T-helper 17 cell (primary cell): Measurements from ENCODE around the gene ZBTB32. TPM values are rescaled to one million over a fixed set of nuclear protein-coding genes. Genes with fewer than 3 reads are reported as not detected.
A peak's percentile ranks its signal among the peaks of the same experiment; 100 is the strongest.
"Not testable (repeated sequence)": the region's sequence is repeated elsewhere in the genome, so short reads cannot be mapped to it uniquely, and the experiment has no call there.

Experiments
- ATAC-seq: fragments of 150-1000 bp; cut with Tn5 transposase; 2 replicates; pipeline ENCODE4 v1.10.0; 2021; ENCODE audit warnings: mild to moderate bottlenecking, moderate library complexity
- DNase-seq, 3 donors: peaks; one replicate each; pipeline versions ENCODE4 v3.0.0 to v3.0.0-alpha.2; 2020 to 2021
- H3K9me3 ChIP-seq: one replicate; pipeline ENCODE4 v1.7.0; 2013; ENCODE audit warnings: low read length, mild to moderate bottlenecking; ENCODE audit not compliant: control insufficient read depth, poor library complexity, severe bottlenecking
- H3K27ac Mint-ChIP-seq: one replicate; pipeline ENCODE4 v1.8.0; 2022; ENCODE audit warnings: mild to moderate bottlenecking, moderate library complexity, mixed read lengths
- H3K27me3 Mint-ChIP-seq: one replicate; pipeline ENCODE4 v1.8.0; 2022; ENCODE audit warnings: mixed read lengths
- H3K36me3 Mint-ChIP-seq: one replicate; pipeline ENCODE4 v1.8.0; 2022; ENCODE audit warnings: low read depth, mixed read lengths
- H3K4me1 Mint-ChIP-seq: one replicate; pipeline ENCODE4 v1.8.0; 2022; ENCODE audit warnings: mild to moderate bottlenecking, mixed read lengths
- H3K4me3 Mint-ChIP-seq: one replicate; pipeline ENCODE4 v1.8.0; 2022; ENCODE audit warnings: mild to moderate bottlenecking, moderate library complexity, mixed read lengths
- total RNA-seq, 4 donors: library from RNA in 2 of 4; stranded (reverse) in 2 of 4; gene quantifications; one replicate each; pipeline ENCODE4 v1.2.3 and lab custom pipeline; 2022 to 2026

The ZBTB32 gene
- total RNA-seq, 2 donors from 2014 or later: 3.4 to 5.0 TPM

- no peak for ATAC-seq
- Mint-ChIP-seq H3K4me1 (peaks cover 31% of the 10 kb centered on the region), H3K27ac (peak overlapping the region; percentile 72), H3K4me3 (peak overlapping the region; percentile 87), H3K27me3 (no peaks in the 10 kb centered on the region), H3K36me3 (peaks cover 4% of the 10 kb centered on the region)
- no peaks in the 10 kb centered on the region for H3K9me3 ChIP-seq
- no peak for DNase-seq
Measured at GRCh38 chr19:35719402-35720162, 15.2 kb downstream of the ZBTB32 start.

- H3K27me3 Mint-ChIP-seq: no peaks in the 10 kb centered on the region
- peaks cover 4% of the 10 kb centered on the region for H3K36me3 Mint-ChIP-seq
- H3K4me3 Mint-ChIP-seq: peak overlapping the region; percentile 43
- H3K27ac Mint-ChIP-seq: no peak overlapping the region
- DNase-seq: no peak
- ATAC-seq: no peak
- peaks cover 27% of the 10 kb centered on the region for H3K4me1 Mint-ChIP-seq
- H3K9me3 ChIP-seq: no peaks in the 10 kb centered on the region
Measured at GRCh38 chr19:35720163-35720524, 15.8 kb downstream of the ZBTB32 start.

- ATAC-seq (no peak), DNase-seq (no peak)
- Mint-ChIP-seq H3K27me3 (no peaks in the 10 kb centered on the region), H3K36me3 (peaks cover 4% of the 10 kb centered on the region), H3K4me3 (no peak overlapping the region), H3K27ac (no peak overlapping the region), H3K4me1 (peaks cover 26% of the 10 kb centered on the region)
- no peaks in the 10 kb centered on the region for H3K9me3 ChIP-seq
Measured at GRCh38 chr19:35720648-35721047, 16.3 kb downstream of the ZBTB32 start.

- DNase-seq (no peak), ATAC-seq (no peak)
- Mint-ChIP-seq H3K4me1 (peaks cover 22% of the 10 kb centered on the region), H3K27ac (no peak overlapping the region), H3K4me3 (no peak overlapping the region), H3K27me3 (no peaks in the 10 kb centered on the region), H3K36me3 (peaks cover 7% of the 10 kb centered on the region)
- no peaks in the 10 kb centered on the region for H3K9me3 ChIP-seq
Measured at GRCh38 chr19:35721374-35721773, 17.0 kb downstream of the ZBTB32 start.

GRCh38 chr19:35722461-35722860, 18.1 kb downstream of the ZBTB32 start:
- Mint-ChIP-seq H3K27me3 (no peaks in the 10 kb centered on the region), H3K36me3 (peaks cover 7% of the 10 kb centered on the region), H3K27ac (no peak overlapping the region), H3K4me3 (no peak overlapping the region), H3K4me1 (peaks cover 17% of the 10 kb centered on the region)
- ATAC-seq (no peak), DNase-seq (no peak)
- no peaks in the 10 kb centered on the region for H3K9me3 ChIP-seq

GRCh38 chr19:35722897-35723296, 18.5 kb downstream of the ZBTB32 start:
- no peak for DNase-seq
- no peaks in the 10 kb centered on the region for H3K27me3 Mint-ChIP-seq
- no peak overlapping the region for H3K27ac Mint-ChIP-seq
- H3K36me3 Mint-ChIP-seq: peaks cover 7% of the 10 kb centered on the region
- ATAC-seq: no peak
- no peak overlapping the region for H3K4me3 Mint-ChIP-seq
- H3K9me3 ChIP-seq: no peaks in the 10 kb centered on the region
- H3K4me1 Mint-ChIP-seq: peaks cover 18% of the 10 kb centered on the region

GRCh38 chr19:35723671-35724070, 19.3 kb downstream of the ZBTB32 start:
- DNase-seq: no peak
- Mint-ChIP-seq H3K4me3 (no peak overlapping the region), H3K27ac (no peak overlapping the region), H3K27me3 (no peaks in the 10 kb centered on the region), H3K36me3 (peaks cover 7% of the 10 kb centered on the region), H3K4me1 (peaks cover 23% of the 10 kb centered on the region)
- H3K9me3 ChIP-seq: no peaks in the 10 kb centered on the region
- ATAC-seq: no peak

GRCh38 chr19:35724132-35724531, 19.8 kb downstream of the ZBTB32 start:
- H3K9me3 ChIP-seq, H3K4me3 Mint-ChIP-seq, H3K27me3 Mint-ChIP-seq, DNase-seq, H3K36me3 Mint-ChIP-seq, H3K27ac Mint-ChIP-seq, ATAC-seq: not testable (repeated sequence)
- H3K4me1 Mint-ChIP-seq: peaks cover 22% of the 10 kb centered on the region

- Mint-ChIP-seq H3K4me3 (no peak overlapping the region), H3K27ac (no peak overlapping the region), H3K4me1 (peaks cover 18% of the 10 kb centered on the region), H3K36me3 (peaks cover 7% of the 10 kb centered on the region), H3K27me3 (no peaks in the 10 kb centered on the region)
- H3K9me3 ChIP-seq: no peaks in the 10 kb centered on the region
- ATAC-seq: no peak
- DNase-seq: no peak
Measured at GRCh38 chr19:35724560-35724959, 20.2 kb downstream of the ZBTB32 start.

GRCh38 chr19:35725216-35725861, 21.0 kb downstream of the ZBTB32 start:
- Mint-ChIP-seq H3K4me1 (peaks cover 18% of the 10 kb centered on the region), H3K27ac (no peak overlapping the region), H3K27me3 (no peaks in the 10 kb centered on the region), H3K4me3 (no peak overlapping the region), H3K36me3 (peaks cover 9% of the 10 kb centered on the region)
- ATAC-seq: no peak
- DNase-seq: no peak
- no peaks in the 10 kb centered on the region for H3K9me3 ChIP-seq

- no peak for DNase-seq
- peak overlapping the region; percentile 80 for H3K27ac Mint-ChIP-seq
Measured at GRCh38 chr19:35727053-35727955, 22.9 kb downstream of the ZBTB32 start.

GRCh38 chr19:35727956-35728706, 23.8 kb downstream of the ZBTB32 start:
- H3K36me3 Mint-ChIP-seq: peaks cover 14% of the 10 kb centered on the region
- H3K4me3 Mint-ChIP-seq: peak overlapping the region; percentile 59
- peak overlapping the region; percentile 80 for H3K27ac Mint-ChIP-seq
- DNase-seq (no peak), ATAC-seq (no peak)
- H3K4me1 Mint-ChIP-seq: peaks cover 21% of the 10 kb centered on the region
- H3K9me3 ChIP-seq: no peaks in the 10 kb centered on the region
- H3K27me3 Mint-ChIP-seq: no peaks in the 10 kb centered on the region

More at GRCh38 chr19:35727053-35727955, 22.9 kb downstream of the ZBTB32 start:
- Mint-ChIP-seq H3K27me3 (no peaks in the 10 kb centered on the region), H3K4me3 (no peak overlapping the region), H3K36me3 (peaks cover 14% of the 10 kb centered on the region), H3K4me1 (peaks cover 22% of the 10 kb centered on the region)
- no peaks in the 10 kb centered on the region for H3K9me3 ChIP-seq
- ATAC-seq: no peak
